Measurements from ENCODE around the gene DBH. TPM values are rescaled to one million over a fixed set of nuclear protein-coding genes. Genes with fewer than 3 reads are reported as not detected.

The DBH gene
- total RNA-seq, 1 donor from 2014 or later = not detected

- Histone ChIP-seq H3K9ac (ENCODE audit: low read depth in 1 of 3, low read length in 3 of 3) (no peak overlapping the region), H3K9me3 (ENCODE audit: control insufficient read depth in 3 of 3, low read length in 3 of 3) (peaks cover 7 to 10% (median 7%) of the 10 kb centered on the region in 3 donors), H3K4me1 (ENCODE audit: control insufficient read depth in 3 of 3, insufficient read depth in 3 of 3, low read length in 3 of 3) (no peaks in the 10 kb centered on the region), H3K4me3 (ENCODE audit: low read length in 3 of 3) (no peak overlapping the region), H3K36me3 (ENCODE audit: control insufficient read depth in 3 of 3, insufficient read depth in 3 of 3, low read length in 3 of 3) (no peaks in the 10 kb centered on the region), H3K27me3 (ENCODE audit: control insufficient read depth in 3 of 3, insufficient read depth in 3 of 3, low read length in 3 of 3) (peaks cover 6 to 51% (median 18%) of the 10 kb centered on the region in 3 donors), H3K27ac (ENCODE audit: low read depth, low read length) (no peak overlapping the region)
These were observed 42.4 kb upstream of the DBH start for GRCh38 chr9:133593587-133594253.

- Histone ChIP-seq H3K27me3 (ENCODE audit: control insufficient read depth in 3 of 3, insufficient read depth in 3 of 3, low read length in 3 of 3) (peaks cover 6 to 45% (median 17%) of the 10 kb centered on the region in 3 donors), H3K27ac (ENCODE audit: low read depth, low read length) (no peak overlapping the region), H3K4me1 (ENCODE audit: control insufficient read depth in 3 of 3, insufficient read depth in 3 of 3, low read length in 3 of 3) (no peaks in the 10 kb centered on the region), H3K9me3 (ENCODE audit: control insufficient read depth in 3 of 3, low read length in 3 of 3) (peaks cover 7 to 10% (median 8%) of the 10 kb centered on the region in 3 donors), H3K9ac (ENCODE audit: low read depth in 1 of 3, low read length in 3 of 3) (no peak overlapping the region), H3K4me3 (ENCODE audit: low read length in 3 of 3) (no peak overlapping the region), H3K36me3 (ENCODE audit: control insufficient read depth in 3 of 3, insufficient read depth in 3 of 3, low read length in 3 of 3) (no peaks in the 10 kb centered on the region)
These were observed 41.9 kb upstream of the DBH start for GRCh38 chr9:133594310-133594709.

GRCh38 chr9:133595910-133596309 is 40.3 kb upstream of the DBH start:
- Histone ChIP-seq H3K9ac (ENCODE audit: low read depth in 1 of 3, low read length in 3 of 3) (no peak overlapping the region), H3K27me3 (ENCODE audit: control insufficient read depth in 3 of 3, insufficient read depth in 3 of 3, low read length in 3 of 3) (peaks cover 6 to 43% (median 18%) of the 10 kb centered on the region in 3 donors), H3K4me3 (ENCODE audit: low read length in 3 of 3) (no peak overlapping the region), H3K27ac (ENCODE audit: low read depth, low read length) (no peak overlapping the region), H3K9me3 (ENCODE audit: control insufficient read depth in 3 of 3, low read length in 3 of 3) (peaks cover 7 to 12% (median 11%) of the 10 kb centered on the region in 3 donors), H3K4me1 (ENCODE audit: control insufficient read depth in 3 of 3, insufficient read depth in 3 of 3, low read length in 3 of 3) (no peaks in the 10 kb centered on the region), H3K36me3 (ENCODE audit: control insufficient read depth in 3 of 3, insufficient read depth in 3 of 3, low read length in 3 of 3) (no peaks in the 10 kb centered on the region)

- Histone ChIP-seq H3K4me1 (ENCODE audit: control insufficient read depth in 3 of 3, insufficient read depth in 3 of 3, low read length in 3 of 3) (no peaks in the 10 kb centered on the region), H3K9ac (ENCODE audit: low read depth in 1 of 3, low read length in 3 of 3) (no peak overlapping the region), H3K4me3 (ENCODE audit: low read length in 3 of 3) (no peak overlapping the region), H3K36me3 (ENCODE audit: control insufficient read depth in 3 of 3, insufficient read depth in 3 of 3, low read length in 3 of 3) (no peaks in the 10 kb centered on the region), H3K27me3 (ENCODE audit: control insufficient read depth in 3 of 3, insufficient read depth in 3 of 3, low read length in 3 of 3) (peaks cover 10 to 40% (median 24%) of the 10 kb centered on the region in 3 donors), H3K27ac (ENCODE audit: low read depth, low read length) (no peak overlapping the region), H3K9me3 (ENCODE audit: control insufficient read depth in 3 of 3, low read length in 3 of 3) (peaks cover 7 to 12% (median 11%) of the 10 kb centered on the region in 3 donors)
These were observed 38.7 kb upstream of the DBH start for GRCh38 chr9:133597316-133597957.

GRCh38 chr9:133598978-133599377 is 37.2 kb upstream of the DBH start:
- Histone ChIP-seq H3K9ac (ENCODE audit: low read depth in 1 of 3, low read length in 3 of 3) (no peak overlapping the region), H3K4me3 (ENCODE audit: low read length in 3 of 3) (no peak overlapping the region), H3K4me1 (ENCODE audit: control insufficient read depth in 3 of 3, insufficient read depth in 3 of 3, low read length in 3 of 3) (no peaks in the 10 kb centered on the region), H3K27ac (ENCODE audit: low read depth, low read length) (no peak overlapping the region), H3K27me3 (ENCODE audit: control insufficient read depth in 3 of 3, insufficient read depth in 3 of 3, low read length in 3 of 3) (peaks cover 13 to 40% (median 28%) of the 10 kb centered on the region in 3 donors), H3K36me3 (ENCODE audit: control insufficient read depth in 3 of 3, insufficient read depth in 3 of 3, low read length in 3 of 3) (no peaks in the 10 kb centered on the region), H3K9me3 (ENCODE audit: control insufficient read depth in 3 of 3, low read length in 3 of 3) (peaks cover 7 to 12% (median 11%) of the 10 kb centered on the region in 3 donors)

- Histone ChIP-seq H3K27me3 (ENCODE audit: control insufficient read depth in 3 of 3, insufficient read depth in 3 of 3, low read length in 3 of 3) (peaks cover 15 to 41% (median 30%) of the 10 kb centered on the region in 3 donors), H3K9ac (ENCODE audit: low read depth in 1 of 3, low read length in 3 of 3) (no peak overlapping the region), H3K4me3 (ENCODE audit: low read length in 3 of 3) (no peak overlapping the region), H3K4me1 (ENCODE audit: control insufficient read depth in 3 of 3, insufficient read depth in 3 of 3, low read length in 3 of 3) (no peaks in the 10 kb centered on the region), H3K36me3 (ENCODE audit: control insufficient read depth in 3 of 3, insufficient read depth in 3 of 3, low read length in 3 of 3) (no peaks in the 10 kb centered on the region), H3K9me3 (ENCODE audit: control insufficient read depth in 3 of 3, low read length in 3 of 3) (peaks cover 7 to 12% (median 11%) of the 10 kb centered on the region in 3 donors), H3K27ac (ENCODE audit: low read depth, low read length) (no peak overlapping the region)
These were observed 36.5 kb upstream of the DBH start for GRCh38 chr9:133599470-133600173.

GRCh38 chr9:133600739-133601138 is 35.4 kb upstream of the DBH start:
- Histone ChIP-seq H3K9me3 (ENCODE audit: control insufficient read depth in 3 of 3, low read length in 3 of 3) (peaks cover 7 to 12% (median 11%) of the 10 kb centered on the region in 3 donors), H3K9ac (ENCODE audit: low read depth in 1 of 3, low read length in 3 of 3) (no peak overlapping the region), H3K27ac (ENCODE audit: low read depth, low read length) (no peak overlapping the region), H3K27me3 (ENCODE audit: control insufficient read depth in 3 of 3, insufficient read depth in 3 of 3, low read length in 3 of 3) (peaks cover 26 to 47% (median 40%) of the 10 kb centered on the region in 3 donors), H3K36me3 (ENCODE audit: control insufficient read depth in 3 of 3, insufficient read depth in 3 of 3, low read length in 3 of 3) (no peaks in the 10 kb centered on the region), H3K4me1 (ENCODE audit: control insufficient read depth in 3 of 3, insufficient read depth in 3 of 3, low read length in 3 of 3) (no peaks in the 10 kb centered on the region), H3K4me3 (ENCODE audit: low read length in 3 of 3) (no peak overlapping the region)

GRCh38 chr9:133601746-133602145 is 34.4 kb upstream of the DBH start:
- H3K4me1 ChIP-seq (ENCODE audit: control insufficient read depth in 3 of 3, insufficient read depth in 3 of 3, low read length in 3 of 3) = no peaks in the 10 kb centered on the region
- H3K36me3 ChIP-seq (ENCODE audit: control insufficient read depth in 3 of 3, insufficient read depth in 3 of 3, low read length in 3 of 3) = no peaks in the 10 kb centered on the region
- H3K27me3 ChIP-seq (ENCODE audit: control insufficient read depth in 3 of 3, insufficient read depth in 3 of 3, low read length in 3 of 3) = peaks cover 36 to 55% (median 46%) of the 10 kb centered on the region in 3 donors
- H3K27ac ChIP-seq (ENCODE audit: low read depth, low read length) = no peak overlapping the region
- H3K9me3 ChIP-seq (ENCODE audit: control insufficient read depth in 3 of 3, low read length in 3 of 3) = peaks cover 3 to 11% (median 11%) of the 10 kb centered on the region in 3 donors
- H3K4me3 ChIP-seq (ENCODE audit: low read length in 3 of 3) = no peak overlapping the region
- no peak overlapping the region for H3K9ac ChIP-seq (ENCODE audit: low read depth in 1 of 3, low read length in 3 of 3)

GRCh38 chr9:133602277-133602676 is 33.9 kb upstream of the DBH start:
- no peaks in the 10 kb centered on the region for H3K4me1 ChIP-seq (ENCODE audit: control insufficient read depth in 3 of 3, insufficient read depth in 3 of 3, low read length in 3 of 3)
- no peak overlapping the region for H3K9ac ChIP-seq (ENCODE audit: low read depth in 1 of 3, low read length in 3 of 3)
- peaks cover 41 to 60% (median 51%) of the 10 kb centered on the region in 3 donors for H3K27me3 ChIP-seq (ENCODE audit: control insufficient read depth in 3 of 3, insufficient read depth in 3 of 3, low read length in 3 of 3)
- H3K9me3 ChIP-seq (ENCODE audit: control insufficient read depth in 3 of 3, low read length in 3 of 3) = peaks cover 3 to 10% (median 6%) of the 10 kb centered on the region in 3 donors
- no peak overlapping the region for H3K27ac ChIP-seq (ENCODE audit: low read depth, low read length)
- H3K4me3 ChIP-seq (ENCODE audit: low read length in 3 of 3) = no peak overlapping the region
- no peaks in the 10 kb centered on the region for H3K36me3 ChIP-seq (ENCODE audit: control insufficient read depth in 3 of 3, insufficient read depth in 3 of 3, low read length in 3 of 3)
